HG03159 (cell line): ENCODE measurements around the gene BSCL2.
A peak's percentile ranks its signal among the peaks of the same experiment; 100 is the strongest.
"Not testable (repeated sequence)": the region's sequence is repeated elsewhere in the genome, so short reads cannot be mapped to it uniquely, and the experiment has no call there.

Experiments
- ATAC-seq: cut with Tn5 transposase; IDR thresholded peaks from one replicate; pipeline ENCODE4 v1.9.1; 2021; ENCODE audit warnings: mild to moderate bottlenecking, moderate library complexity; ENCODE audit not compliant: unreplicated experiment

The BSCL2 gene

DNA sequence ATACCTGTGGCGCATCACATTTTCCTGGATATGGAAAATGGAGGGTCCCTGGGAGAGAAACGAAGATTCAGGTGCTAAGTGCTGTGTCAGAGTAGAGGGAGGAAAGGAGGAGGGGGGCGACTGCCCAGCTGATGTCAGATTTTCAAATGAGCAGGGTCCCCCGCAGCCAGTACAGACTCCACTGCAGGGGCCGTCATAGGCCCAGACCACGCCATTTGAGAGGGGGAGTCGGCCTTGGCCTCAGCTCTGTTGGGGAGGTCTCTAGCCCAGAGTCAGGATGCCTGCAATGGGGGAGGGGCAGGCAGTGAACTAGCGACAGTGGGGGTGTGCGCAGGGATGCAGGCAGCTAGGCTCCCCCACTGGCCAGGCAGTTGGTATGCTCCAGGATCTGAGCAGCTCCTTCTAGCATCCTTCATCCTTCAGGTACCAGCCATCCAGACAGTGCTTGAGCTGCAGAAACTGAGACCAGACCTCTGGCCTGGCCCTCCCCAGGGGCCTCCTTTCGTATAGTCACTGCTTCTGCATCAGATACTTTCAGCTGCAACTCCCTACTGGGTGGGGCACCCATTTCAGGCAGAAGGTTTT lies at the start of gene BSCL2, which contains the start of gene GNG3:
Gene BSCL2 (minus strand): TSS at position 148 of the 585 bp plus-strand sequence. CDS start 229 bp downstream, outside the sequence.
Gene GNG3 (plus strand): TSS at position 400 of the 585 bp plus-strand sequence. CDS start 620 bp downstream, outside the sequence.
- ATAC-seq: no peak

DNA sequence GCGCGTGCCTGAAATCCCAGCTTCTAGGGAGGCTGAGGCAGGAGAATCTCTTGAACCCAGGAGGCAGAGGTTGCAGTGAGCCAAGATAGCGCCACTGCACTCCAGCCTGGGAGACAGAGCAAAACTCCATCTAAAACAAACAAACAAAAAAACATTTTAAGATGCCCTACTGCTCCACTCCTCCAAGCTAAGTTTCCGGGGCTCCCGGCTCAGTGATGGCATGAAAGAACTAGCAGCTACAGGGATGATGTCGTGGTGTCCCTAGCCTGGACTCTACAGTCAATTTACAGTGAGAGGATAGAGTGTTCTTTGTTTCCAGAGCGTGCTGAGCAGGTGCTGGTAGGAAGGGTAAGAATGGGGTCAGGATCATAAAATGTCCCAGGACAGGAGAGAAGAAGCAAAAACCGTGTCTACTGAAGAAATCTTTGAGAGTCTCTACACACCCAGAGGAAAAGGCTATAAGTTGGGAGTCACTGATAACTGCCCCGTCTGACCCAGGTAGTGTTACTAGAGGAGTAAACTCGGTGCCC lies 47.9 kb upstream of the BSCL2 start:
- ATAC-seq: no peak

DNA sequence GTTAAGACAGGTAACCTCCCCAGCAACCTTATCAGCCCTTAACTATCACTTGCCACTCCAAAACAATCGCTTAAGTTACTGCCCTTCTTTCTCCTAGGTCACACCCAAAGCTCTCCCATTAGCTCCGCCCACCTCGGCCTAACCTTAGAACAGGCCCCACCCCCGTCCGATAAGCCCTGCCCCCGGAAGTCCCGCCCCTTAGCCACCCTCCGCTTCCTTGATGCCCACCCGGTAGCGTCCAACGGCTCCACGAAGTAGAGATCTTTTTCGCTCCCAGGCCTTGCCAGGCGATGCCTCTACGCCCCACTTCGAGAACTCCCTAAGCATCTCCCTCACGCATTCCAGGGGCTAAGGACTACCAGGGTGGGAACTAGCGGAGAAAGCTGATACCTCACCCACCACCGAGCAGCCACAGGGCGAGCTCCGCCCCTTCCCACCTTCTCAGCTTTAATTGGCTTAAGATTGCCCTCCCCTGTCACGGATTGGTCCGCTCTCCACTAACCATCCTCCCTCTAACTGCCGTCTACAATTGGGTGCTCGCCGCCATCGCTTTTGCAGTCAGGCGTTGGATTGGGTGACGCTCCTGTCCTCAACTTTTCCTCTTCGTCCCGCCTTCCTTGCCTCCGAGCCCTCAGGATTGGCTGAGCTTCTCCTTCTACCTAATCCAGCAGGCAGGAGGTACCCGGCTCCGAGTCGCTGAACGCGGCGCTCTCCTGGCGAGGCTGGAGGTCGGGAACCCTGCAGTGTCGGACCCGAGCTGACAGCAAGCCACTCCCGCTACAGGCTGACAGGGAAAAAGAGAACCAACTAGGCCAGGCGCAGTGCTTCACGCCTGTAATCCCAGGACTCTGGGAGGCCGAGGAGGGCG lies 46.7 kb upstream of the BSCL2 start, which contains the start of gene ZBTB3:
Gene ZBTB3 (minus strand): TSS at position 425 of the 868 bp plus-strand sequence. CDS start 496 bp downstream, outside the sequence.
- peak; percentile 94 for ATAC-seq

DNA sequence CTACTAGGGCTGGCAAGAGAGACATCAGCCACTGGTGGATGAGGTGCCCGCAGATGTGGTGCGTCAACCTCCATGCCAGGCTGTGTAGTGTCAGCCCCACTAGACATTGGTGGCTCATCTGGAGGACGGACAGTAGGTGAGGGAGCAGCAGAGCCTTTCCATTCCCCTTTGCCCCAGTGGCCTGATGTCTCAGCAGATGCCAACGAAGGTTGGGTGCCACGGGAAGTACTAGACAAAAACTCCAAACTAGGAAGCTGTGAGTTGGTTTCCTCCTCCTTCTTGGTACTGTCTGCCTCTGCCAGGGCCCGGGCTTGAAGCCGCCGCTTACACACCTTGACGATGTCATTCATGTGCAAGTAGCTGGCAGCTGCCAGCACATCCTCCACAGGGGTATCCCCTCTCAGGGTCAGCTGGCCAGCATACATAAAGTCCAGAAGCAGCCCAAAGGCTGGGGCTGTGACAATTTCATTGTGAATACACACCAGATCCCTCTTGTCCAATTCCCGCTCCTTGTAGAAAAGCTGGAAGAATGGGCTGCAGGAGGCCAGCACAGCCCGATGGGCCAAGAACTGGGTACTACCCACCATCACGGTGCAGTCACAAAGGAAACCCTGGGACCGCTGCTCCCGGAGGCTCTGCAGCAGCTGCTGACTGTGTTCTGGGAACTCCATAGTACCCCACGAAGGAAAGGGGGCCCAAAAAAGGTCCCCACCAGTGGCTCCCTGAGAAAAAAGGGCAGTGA lies 45.9 kb upstream of the BSCL2 start:
- ATAC-seq: no peak

DNA sequence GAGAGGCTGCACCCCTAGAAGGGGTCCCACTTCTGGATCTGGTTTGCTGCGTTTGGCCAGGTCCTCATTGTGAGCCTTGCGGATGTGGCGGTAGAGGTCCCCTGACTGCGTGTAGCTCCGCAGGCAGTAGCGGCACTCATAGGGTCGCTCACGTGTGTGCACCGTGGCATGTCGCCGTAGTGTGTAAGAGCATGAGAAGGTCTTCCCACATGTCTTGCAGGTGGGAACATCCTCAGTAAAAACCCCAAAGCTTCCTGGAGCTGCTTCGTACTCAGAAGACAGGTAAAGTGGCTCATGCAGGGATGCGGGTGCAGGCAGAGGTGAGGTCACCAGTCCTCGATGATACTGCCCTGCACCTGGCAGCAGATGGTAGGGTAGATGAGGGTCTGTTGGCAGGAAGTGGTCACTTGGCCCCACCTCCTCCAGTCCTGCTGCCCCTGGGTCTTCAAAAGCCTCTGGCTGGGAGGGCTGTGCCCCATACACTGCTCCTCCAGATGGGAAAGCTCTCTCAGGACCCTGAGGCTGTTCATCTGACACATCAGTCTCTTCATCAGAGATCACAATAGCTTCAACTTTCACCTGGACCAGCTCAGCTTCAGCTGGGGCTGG lies 45.1 kb upstream of the BSCL2 start:
- no peak for ATAC-seq

DNA sequence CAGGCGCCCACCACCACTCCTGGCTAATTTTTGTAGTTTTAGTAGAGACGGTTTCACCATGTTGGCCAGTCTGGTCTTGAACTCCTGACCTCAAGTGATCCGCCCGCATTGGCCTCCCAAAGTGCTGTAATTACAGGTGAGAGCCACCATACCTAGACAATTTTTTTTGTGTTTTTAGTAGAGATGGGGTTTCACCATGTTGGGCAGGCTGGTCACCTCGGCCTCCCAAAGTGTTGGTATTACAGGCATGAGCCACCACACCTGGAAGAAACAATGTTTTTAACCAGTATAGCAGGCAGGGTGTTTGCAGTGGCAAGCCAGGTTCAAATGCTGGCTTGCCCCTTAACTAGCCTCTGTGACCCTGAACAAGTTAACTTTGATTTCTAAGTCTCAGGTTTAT lies 42.7 kb upstream of the BSCL2 start:
- ATAC-seq: not testable (repeated sequence)

DNA sequence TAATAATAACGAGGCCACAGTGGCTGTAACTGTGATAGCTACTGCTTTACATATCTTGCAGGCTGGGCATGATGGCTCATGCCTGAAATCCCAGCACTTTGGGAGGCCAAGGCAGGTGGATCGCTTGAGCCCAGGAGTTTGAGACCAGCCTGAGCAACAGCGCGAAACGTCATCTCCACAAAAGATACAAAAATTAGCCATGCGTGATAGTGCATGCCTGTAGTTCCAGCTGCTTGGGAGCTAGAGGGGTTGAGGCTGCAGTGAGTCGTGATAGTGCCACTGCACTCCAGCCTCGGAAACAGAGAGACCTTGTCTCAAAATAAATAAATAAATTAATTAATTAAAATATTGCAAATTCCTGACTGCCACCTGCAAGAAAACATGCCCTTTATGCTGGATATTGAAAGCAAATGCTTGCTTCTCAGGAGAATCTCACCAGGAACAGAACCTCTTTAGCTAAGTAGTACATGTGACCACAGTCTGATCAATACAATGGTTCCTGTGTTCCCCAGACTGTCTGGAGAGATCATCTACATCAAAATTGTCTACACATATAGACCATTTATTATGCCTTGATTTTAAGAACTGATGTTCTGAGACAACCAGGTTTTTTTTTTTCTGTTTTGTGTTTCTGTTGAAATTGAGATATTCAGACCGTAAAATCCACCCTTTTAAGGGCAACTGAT lies 40.4 kb upstream of the BSCL2 start:
- ATAC-seq: no peak

DNA sequence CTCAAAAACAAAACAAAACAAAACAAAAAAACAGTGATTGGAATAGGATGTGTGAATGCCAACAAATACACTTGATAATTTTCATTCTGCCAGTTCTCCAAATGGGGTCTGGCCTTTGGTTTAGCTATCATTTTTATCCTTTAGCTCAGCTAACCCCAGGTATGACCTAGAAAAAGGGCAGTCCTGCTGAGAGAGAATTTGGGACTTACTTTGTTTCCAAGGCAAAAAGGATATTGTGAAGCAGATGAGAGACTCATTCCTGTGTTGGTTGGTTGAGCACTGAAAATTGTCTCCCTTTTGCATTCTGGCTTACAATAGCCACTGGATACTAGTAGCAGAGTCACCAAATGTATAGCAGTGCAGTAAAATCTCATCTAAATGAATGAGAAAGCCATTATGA lies 30.0 kb upstream of the BSCL2 start:
- ATAC-seq: no peak

DNA sequence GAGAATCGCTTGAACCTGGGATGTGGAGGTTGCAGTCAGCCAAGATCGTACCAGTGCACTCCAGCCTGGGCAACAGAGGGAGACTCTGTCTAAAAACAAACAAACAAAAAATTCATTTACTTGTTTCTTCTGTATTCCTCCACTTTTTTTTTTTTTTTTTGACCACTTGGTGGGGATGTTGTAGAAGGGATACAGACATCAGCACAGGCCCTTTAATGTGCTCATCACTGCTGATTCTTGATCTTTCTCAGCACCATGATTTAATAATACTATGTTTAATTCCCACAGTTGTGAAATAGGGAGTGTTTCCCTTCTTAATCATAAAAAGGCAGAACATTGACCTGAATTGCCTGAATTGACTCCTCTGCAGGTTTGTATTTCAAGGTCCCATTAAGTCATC lies 25.6 kb upstream of the BSCL2 start:
- no peak for ATAC-seq

DNA sequence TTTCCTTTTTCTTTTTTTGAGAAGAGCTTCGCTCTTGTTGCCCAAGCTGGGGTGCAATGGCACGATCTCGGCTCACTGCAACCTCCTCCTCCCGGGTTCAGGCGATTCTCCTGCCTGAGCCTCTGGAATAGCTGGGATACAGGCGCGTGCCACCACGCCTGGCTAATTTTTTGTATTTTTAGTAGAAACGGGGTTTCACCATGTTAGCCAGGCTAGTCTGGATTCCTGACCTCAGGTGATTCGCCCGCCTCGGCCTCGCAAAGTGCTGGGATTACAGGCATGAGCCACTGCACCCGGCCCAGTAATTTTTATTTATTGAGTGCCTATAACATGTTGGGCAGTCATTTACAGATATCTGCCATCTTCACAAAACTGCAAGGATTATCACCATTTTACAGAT lies 22.9 kb upstream of the BSCL2 start:
- ATAC-seq: not testable (repeated sequence)

DNA sequence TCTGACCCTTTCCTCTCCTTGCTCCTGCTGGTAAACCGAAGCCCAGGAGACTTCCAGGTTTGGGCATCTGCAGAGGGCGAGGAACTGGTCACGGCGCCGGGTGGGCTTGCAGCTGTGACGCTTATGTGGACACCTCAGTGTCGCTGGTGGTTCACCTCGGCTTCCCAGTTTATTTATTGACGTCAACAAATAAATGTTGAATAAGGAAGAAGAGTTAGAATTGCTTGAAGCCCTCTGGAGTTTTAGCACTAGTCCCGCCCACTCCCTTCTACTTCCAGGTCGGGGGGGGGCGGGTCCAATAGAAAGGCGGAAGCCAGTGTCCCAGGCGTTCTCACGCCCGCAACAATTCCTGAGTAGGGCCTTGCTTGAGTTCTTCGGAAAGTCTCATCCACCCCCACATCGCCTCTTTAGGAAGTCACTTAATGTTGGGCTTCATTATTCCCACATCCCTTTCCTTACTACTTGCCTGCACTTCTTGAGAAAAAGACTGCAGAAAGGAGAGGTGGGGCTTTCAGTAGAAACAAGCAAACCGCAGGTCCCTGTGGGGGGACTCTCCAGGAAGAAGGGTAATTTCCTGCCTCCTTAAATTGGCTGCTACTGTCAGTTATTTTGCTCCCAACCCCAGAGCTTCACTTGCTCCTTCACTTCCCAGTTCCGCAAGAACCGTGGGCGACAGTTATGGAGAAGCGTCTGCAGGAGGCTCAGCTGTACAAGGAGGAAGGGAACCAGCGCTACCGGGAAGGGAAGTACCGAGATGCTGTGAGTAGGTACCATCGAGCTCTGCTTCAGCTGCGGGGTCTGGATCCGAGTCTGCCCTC lies 21.2 kb upstream of the BSCL2 start, which contains the start of gene TTC9C:
Gene TTC9C (plus strand): TSS at position 316 of the 818 bp plus-strand sequence. CDS start 363 bp downstream, at position 679.
- ATAC-seq: peak; percentile 18

DNA sequence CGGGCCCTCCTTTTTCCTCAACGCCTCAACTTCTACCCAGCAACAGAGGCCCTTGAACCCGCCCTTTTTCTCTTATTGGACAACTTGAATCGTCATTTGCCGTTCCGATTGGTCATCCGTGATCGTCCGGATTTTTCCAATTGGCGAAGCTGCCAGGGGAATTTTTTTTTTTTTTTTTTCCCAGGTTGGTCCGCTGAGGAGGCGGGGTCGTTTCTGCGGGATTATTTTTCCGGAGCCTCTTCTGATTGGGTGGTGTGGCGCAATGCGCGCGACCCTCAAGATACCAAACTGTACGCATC lies 20.6 kb upstream of the BSCL2 start:
- peak; percentile 50 for ATAC-seq

DNA sequence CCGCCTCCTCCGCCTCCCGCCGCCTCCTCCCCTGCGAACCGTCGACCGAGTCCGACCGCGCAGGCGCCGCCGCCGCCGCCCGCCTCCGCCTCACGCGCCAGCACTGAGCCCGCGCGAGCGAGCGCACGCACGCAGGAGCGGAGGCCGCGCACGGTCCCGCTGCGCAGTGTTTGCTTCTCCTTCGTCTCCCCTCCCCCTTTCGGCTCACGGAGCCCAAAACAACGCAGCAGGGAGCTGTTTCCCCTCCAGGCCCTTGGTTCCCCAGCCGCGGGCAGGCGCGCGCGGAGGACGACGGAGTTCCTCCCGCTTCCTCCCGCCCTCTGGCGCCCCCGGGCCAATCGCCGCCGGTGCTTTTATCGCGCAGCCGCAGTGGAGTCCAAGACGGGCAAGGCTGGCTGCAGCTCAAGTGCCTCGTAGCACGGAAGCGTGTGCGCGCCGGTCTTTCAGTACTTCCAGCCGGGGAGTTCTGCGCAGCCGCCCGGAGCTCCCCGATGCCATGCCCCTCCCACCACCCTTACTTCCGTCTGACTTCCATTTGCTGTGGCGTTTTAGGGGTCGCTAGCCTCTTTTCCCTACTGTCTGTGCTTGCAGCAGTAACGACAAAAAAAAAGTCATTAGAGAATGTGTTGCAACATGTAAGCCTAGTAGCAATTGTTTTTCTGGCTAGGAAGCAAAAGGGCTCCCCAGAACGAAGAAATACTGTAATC lies 20.1 kb upstream of the BSCL2 start, which contains the start of gene HNRNPUL2:
Gene HNRNPUL2 (minus strand): TSS at position 293 of the 707 bp plus-strand sequence. CDS start 301 bp downstream, outside the sequence.
- ATAC-seq: peak; percentile 62

DNA sequence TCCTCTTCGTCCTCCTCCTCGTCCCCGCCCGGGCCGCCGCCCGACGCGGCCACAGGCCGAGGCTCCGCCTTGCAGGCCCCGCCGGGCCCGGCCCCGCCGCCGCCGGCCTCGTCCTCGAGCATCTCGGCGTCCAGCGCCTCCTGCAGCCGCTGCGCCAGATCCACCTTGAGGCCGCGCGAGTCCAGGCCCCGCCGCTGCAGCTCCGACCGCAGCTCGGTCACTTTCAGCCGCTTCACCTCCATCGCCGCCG lies 19.6 kb upstream of the BSCL2 start:
- ATAC-seq: no peak

DNA sequence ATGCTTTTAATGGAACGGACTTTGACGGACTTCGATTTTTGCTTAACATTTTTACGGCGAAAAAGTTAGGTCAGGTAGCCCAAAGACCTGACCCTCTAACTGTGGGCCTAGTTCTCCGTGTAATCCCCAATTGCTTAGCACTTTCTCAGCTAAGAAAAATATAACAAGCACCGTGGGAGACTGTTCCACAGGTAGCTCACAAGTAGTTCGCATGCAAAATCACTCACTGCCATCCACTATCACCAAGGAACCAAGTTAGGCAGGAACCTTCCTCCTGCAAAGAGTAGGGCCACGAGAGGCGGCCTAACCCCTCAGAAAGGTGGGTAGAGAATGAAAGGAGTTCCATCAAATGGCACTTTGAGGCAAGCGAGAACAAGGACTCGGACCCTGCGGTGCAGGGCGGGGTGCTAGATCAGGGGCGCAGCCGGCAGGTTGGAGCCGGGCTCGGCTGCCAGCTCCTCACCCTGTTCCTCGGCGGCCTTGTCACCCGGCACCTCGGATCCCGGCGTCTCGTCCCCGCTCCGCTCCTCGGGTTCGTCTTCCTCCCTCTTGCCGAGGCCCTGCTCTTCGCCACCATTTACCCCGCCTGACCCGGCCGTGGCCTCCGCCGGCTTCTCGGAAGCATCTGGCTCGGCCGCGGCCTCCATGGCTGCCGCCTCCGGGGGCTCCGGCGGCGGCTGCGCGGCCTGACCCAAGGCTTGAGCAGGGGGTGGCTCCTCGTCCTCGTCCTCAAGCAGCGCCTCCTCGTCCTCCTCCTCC lies 19.1 kb upstream of the BSCL2 start:
- ATAC-seq: no peak

DNA sequence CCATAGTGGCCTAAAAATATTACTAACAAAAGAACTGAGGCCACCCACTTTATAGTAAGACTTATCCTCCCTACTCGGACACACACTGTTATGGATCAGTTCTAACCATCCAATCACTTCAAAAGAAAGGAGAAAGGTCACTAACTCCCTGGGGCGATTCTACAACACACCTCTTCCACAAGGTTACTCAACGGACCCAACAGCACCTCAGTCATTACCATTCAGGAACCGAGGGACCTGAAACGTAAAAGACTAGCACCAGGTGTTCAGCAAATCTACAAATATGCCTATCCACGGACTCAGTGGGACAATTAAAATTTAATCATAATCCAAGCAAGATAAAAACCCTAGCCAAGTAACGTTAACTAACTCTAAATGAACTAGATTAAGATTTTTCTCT lies 18.4 kb upstream of the BSCL2 start:
- ATAC-seq: no peak

DNA sequence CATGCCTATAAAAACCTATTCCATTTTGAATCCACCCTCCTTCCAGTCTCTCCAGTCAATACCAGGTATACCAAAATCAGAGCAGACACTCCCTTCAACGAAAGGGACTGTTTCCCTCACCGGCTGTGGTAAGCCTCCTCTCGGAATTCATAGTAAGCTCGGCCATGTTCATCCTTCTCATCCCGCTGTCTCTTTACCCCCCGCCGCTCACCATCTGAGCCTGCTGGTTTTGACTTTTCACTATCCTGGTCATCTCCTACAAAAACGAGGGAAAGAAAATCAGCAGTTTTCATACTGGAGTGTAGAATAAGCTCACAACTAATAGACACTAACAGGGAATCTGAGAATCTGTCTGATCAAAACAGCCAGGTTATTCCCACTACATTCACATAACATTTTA lies 16.9 kb upstream of the BSCL2 start:
- no peak for ATAC-seq

DNA sequence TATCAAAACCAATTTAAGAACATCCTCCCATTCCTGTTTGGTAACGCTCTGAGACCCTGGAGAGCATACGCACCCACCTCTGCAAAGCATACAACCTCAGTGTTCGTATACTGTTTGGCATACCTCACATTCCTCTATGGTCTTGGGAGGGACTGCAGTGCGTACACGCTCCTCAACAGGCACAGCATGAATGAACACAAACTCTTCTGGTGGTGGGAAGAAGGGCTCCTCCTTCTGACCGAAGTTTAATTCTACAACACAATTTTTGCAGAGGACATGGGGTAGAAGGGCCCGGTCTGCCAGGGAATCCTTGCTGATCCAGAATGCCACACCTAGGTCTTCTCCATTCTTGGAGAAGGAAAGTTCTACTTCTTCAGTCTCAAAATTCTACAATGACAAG lies 14.8 kb upstream of the BSCL2 start:
- ATAC-seq: no peak
